GM18511 (cell line): ENCODE data around the gene SUZ12.
"Not testable (repeated sequence)": the region's sequence is repeated elsewhere in the genome, so short reads cannot be mapped to it uniquely, and the experiment has no call there.

Experiments used
- ATAC-seq: cut with Tn5 transposase; IDR thresholded peaks from one replicate; pipeline ENCODE4 v1.9.1; 2021; ENCODE audit warnings: mild to moderate bottlenecking, moderate library complexity; ENCODE audit not compliant: unreplicated experiment

Gene SUZ12

GRCh38 chr17:32033812-32034211 is 97.0 kb downstream of the SUZ12 start:
- not testable (repeated sequence) for ATAC-seq

GRCh38 chr17:32040246-32040645 is 103.4 kb downstream of the SUZ12 start:
- not testable (repeated sequence) for ATAC-seq

GRCh38 chr17:32041306-32041875 is 104.6 kb downstream of the SUZ12 start:
- not testable (repeated sequence) for ATAC-seq

- ATAC-seq, result not testable (repeated sequence)
Observed at GRCh38 chr17:32042266-32042665, 105.5 kb downstream of the SUZ12 start.

GRCh38 chr17:32045611-32046010 is 108.8 kb downstream of the SUZ12 start:
- ATAC-seq, result not testable (repeated sequence)

- not testable (repeated sequence) for ATAC-seq
Observed at GRCh38 chr17:32047663-32048062, 110.9 kb downstream of the SUZ12 start.
